GM19240 (cell line): Measurements from ENCODE around the gene MLIP.
"Not testable (repeated sequence)": the region's sequence is repeated elsewhere in the genome, so short reads cannot be mapped to it uniquely, and the experiment has no call there.

Source experiments
- DNase-seq: peaks from one replicate; pipeline ENCODE4 v3.0.0; 2011; ENCODE audit warnings: low spot score; ENCODE audit not compliant: insufficient read length

Gene MLIP

GRCh38 chr6:54140811-54141210 lies 29.6 kb downstream of the MLIP start:
- no peak for DNase-seq

GRCh38 chr6:54142889-54143519 lies 31.8 kb downstream of the MLIP start:
- DNase-seq = no peak

GRCh38 chr6:54151861-54152260 lies 40.6 kb downstream of the MLIP start:
- no peak for DNase-seq

- no peak for DNase-seq
Measured at GRCh38 chr6:54156650-54157250, 45.5 kb downstream of the MLIP start.

GRCh38 chr6:54157405-54157804 lies 46.2 kb downstream of the MLIP start:
- no peak for DNase-seq

GRCh38 chr6:54173089-54173488 lies 61.8 kb downstream of the MLIP start:
- DNase-seq = no peak

- no peak for DNase-seq
Measured at GRCh38 chr6:54179152-54179551, 67.9 kb downstream of the MLIP start.

- no peak for DNase-seq
Measured at GRCh38 chr6:54183616-54184015, 72.4 kb downstream of the MLIP start.

- no peak for DNase-seq
Measured at GRCh38 chr6:54185885-54186284, 74.6 kb downstream of the MLIP start.

GRCh38 chr6:54188846-54189245 lies 77.6 kb downstream of the MLIP start:
- no peak for DNase-seq

GRCh38 chr6:54191461-54191860 lies 80.2 kb downstream of the MLIP start:
- DNase-seq = no peak

- DNase-seq = no peak
Measured at GRCh38 chr6:54192993-54193392, 81.8 kb downstream of the MLIP start.

- no peak for DNase-seq
Measured at GRCh38 chr6:54193560-54193959, 82.3 kb downstream of the MLIP start.

GRCh38 chr6:54194067-54194466 lies 82.8 kb downstream of the MLIP start:
- no peak for DNase-seq

- DNase-seq = no peak
Measured at GRCh38 chr6:54195637-54196036, 84.4 kb downstream of the MLIP start.

GRCh38 chr6:54196905-54197304 lies 85.7 kb downstream of the MLIP start:
- no peak for DNase-seq

- DNase-seq = no peak
Measured at GRCh38 chr6:54198134-54198533, 86.9 kb downstream of the MLIP start.

GRCh38 chr6:54203474-54204035 lies 92.3 kb downstream of the MLIP start:
- not testable (repeated sequence) for DNase-seq

- DNase-seq = no peak
Measured at GRCh38 chr6:54204921-54205591, 93.8 kb downstream of the MLIP start.

GRCh38 chr6:54206510-54206909 lies 95.3 kb downstream of the MLIP start:
- no peak for DNase-seq

- not testable (repeated sequence) for DNase-seq
Measured at GRCh38 chr6:54209983-54210382, 98.7 kb downstream of the MLIP start.

- no peak for DNase-seq
Measured at GRCh38 chr6:54214286-54214685, 103.0 kb downstream of the MLIP start.

- DNase-seq = no peak
Measured at GRCh38 chr6:54216336-54216735, 105.1 kb downstream of the MLIP start.
